Measurements from ENCODE around the gene PLEKHA5. TPM values are rescaled to one million over a fixed set of nuclear protein-coding genes. Genes with fewer than 3 reads are reported as not detected.

PLEKHA5 gene
- total and polyA plus RNA-seq, 2 donors from 2014 or later = 26.6 to 52.9 TPM

DNA sequence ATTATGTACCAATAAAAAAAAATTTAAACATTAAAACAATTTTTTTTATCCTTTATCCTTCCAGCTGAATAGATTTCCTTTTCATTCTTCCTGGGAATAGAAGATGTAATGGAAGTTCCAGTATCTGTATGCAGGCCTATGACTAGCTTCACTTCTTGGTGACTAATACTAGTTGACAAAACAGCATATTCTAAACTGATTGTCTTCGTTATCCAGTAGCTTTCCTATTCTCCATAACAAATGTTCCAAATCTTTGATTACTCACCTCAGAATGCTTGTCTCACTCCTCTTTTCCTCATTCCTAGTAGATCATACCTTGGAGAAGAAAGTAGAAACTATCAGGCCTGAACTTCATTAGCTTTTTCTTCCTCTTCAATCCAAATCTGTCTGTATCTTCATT, 70.7 kb downstream of the PLEKHA5 start:
- DNase-seq = no peak

DNA sequence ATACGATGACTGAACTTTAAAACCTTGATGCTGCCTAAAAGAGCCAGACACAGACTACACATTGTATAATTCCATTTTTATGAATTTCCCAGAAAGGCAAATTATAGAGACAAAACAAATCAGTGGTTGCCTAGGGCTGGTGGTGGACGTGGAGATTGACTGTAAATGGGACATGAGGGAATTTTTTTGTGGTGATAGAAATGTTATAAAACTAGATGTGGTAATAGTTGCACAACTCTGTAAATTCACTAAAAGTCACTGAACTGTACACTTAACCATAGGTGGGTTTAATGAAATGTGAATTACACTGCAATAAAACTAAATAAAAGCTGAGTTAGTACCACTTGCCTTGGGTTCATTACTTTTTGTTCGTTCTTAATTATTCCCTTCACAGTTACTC, 72.1 kb downstream of the PLEKHA5 start:
- Histone ChIP-seq H3K9ac (ENCODE audit: low read length in 3 of 3) (no peak overlapping the region), H3K27me3 (ENCODE audit: control insufficient read depth, insufficient read depth, low read length) (no peaks in the 10 kb centered on the region), H3K27ac (ENCODE audit: low read depth in 2 of 2, low read length in 2 of 2) (no peak overlapping the region), H3K9me3 (ENCODE audit: control insufficient read depth in 2 of 3, insufficient read depth in 1 of 3, low read length in 3 of 3) (no peaks in the 10 kb centered on the region), H3K4me1 (ENCODE audit: control insufficient read depth in 2 of 3, insufficient read depth in 2 of 3, low read depth in 1 of 3, low read length in 3 of 3) (peaks cover 0 to 3% (median 0%) of the 10 kb centered on the region in 3 donors), H3K36me3 (ENCODE audit: control insufficient read depth in 2 of 3, insufficient read depth in 3 of 3, low read length in 3 of 3) (no peaks in the 10 kb centered on the region), H3K4me3 (ENCODE audit: low read length in 3 of 3) (no peak overlapping the region)
- TF ChIP-seq, protein P1, sequence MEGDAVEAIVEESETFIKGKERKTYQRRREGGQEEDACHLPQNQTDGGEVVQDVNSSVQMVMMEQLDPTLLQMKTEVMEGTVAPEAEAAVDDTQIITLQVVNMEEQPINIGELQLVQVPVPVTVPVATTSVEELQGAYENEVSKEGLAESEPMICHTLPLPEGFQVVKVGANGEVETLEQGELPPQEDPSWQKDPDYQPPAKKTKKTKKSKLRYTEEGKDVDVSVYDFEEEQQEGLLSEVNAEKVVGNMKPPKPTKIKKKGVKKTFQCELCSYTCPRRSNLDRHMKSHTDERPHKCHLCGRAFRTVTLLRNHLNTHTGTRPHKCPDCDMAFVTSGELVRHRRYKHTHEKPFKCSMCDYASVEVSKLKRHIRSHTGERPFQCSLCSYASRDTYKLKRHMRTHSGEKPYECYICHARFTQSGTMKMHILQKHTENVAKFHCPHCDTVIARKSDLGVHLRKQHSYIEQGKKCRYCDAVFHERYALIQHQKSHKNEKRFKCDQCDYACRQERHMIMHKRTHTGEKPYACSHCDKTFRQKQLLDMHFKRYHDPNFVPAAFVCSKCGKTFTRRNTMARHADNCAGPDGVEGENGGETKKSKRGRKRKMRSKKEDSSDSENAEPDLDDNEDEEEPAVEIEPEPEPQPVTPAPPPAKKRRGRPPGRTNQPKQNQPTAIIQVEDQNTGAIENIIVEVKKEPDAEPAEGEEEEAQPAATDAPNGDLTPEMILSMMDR (IDR thresholded peaks at IDR 0.05; ENCODE audit: borderline replicate concordance, extremely low read depth, insufficient read depth) = no peak
- intact Hi-C loops (cut with DNase I) = no loop called here
- FAIRE-seq (no peak), DNase-seq (no peak)

More for the DNA sequence above, 70.7 kb downstream of the PLEKHA5 start:
- Histone ChIP-seq H3K27ac (ENCODE audit: low read depth in 2 of 2, low read length in 2 of 2) (no peak overlapping the region), H3K27me3 (ENCODE audit: control insufficient read depth, insufficient read depth, low read length) (no peaks in the 10 kb centered on the region), H3K9ac (ENCODE audit: low read length in 3 of 3) (no peak overlapping the region), H3K36me3 (ENCODE audit: control insufficient read depth in 2 of 3, insufficient read depth in 3 of 3, low read length in 3 of 3) (no peaks in the 10 kb centered on the region), H3K4me1 (ENCODE audit: control insufficient read depth in 2 of 3, insufficient read depth in 2 of 3, low read depth in 1 of 3, low read length in 3 of 3) (peaks cover 0 to 3% (median 0%) of the 10 kb centered on the region in 3 donors), H3K9me3 (ENCODE audit: control insufficient read depth in 2 of 3, insufficient read depth in 1 of 3, low read length in 3 of 3) (no peaks in the 10 kb centered on the region), H3K4me3 (ENCODE audit: low read length in 3 of 3) (no peak overlapping the region)
- intact Hi-C loops (cut with DNase I) = no loop called here
- TF ChIP-seq, protein P1 (IDR thresholded peaks at IDR 0.05; ENCODE audit: borderline replicate concordance, extremely low read depth, insufficient read depth) = no peak
- FAIRE-seq = no peak

DNA sequence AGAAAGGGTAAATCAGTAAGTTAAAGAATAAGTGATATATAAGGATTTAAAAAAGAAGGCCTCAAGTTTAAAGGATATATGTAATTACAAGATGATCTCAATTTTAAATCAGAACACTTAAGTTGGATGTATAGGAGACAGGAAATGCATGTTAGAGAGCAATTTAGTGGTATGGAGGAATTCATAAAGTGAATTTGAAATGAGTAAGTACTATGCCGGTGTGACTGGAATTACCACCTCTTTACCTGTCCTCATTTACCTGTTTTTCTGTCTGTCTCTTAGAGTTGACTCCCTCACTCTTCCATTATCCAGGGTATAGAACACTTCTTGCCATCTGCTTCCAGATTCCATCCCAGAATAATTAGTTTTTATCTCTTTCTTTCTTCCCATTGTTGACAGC, 73.5 kb downstream of the PLEKHA5 start:
- FAIRE-seq (no peak), DNase-seq (no peak)
- Histone ChIP-seq H3K4me3 (ENCODE audit: low read length in 3 of 3) (no peak overlapping the region), H3K36me3 (ENCODE audit: control insufficient read depth in 2 of 3, insufficient read depth in 3 of 3, low read length in 3 of 3) (no peaks in the 10 kb centered on the region), H3K27ac (ENCODE audit: low read depth in 2 of 2, low read length in 2 of 2) (no peak overlapping the region), H3K9ac (ENCODE audit: low read length in 3 of 3) (no peak overlapping the region), H3K27me3 (ENCODE audit: control insufficient read depth, insufficient read depth, low read length) (no peaks in the 10 kb centered on the region), H3K9me3 (ENCODE audit: control insufficient read depth in 2 of 3, insufficient read depth in 1 of 3, low read length in 3 of 3) (no peaks in the 10 kb centered on the region), H3K4me1 (ENCODE audit: control insufficient read depth in 2 of 3, insufficient read depth in 2 of 3, low read depth in 1 of 3, low read length in 3 of 3) (peaks cover 0 to 3% (median 0%) of the 10 kb centered on the region in 3 donors)
- TF ChIP-seq, protein P1 (IDR thresholded peaks at IDR 0.05; ENCODE audit: borderline replicate concordance, extremely low read depth, insufficient read depth) = no peak
- intact Hi-C loops (cut with DNase I) = no loop called here

Measured in kidney (tissue), 14 donors.